Stomach (tissue), 4 donors: ENCODE results near the gene CDK2AP2.

Source experiments
- EP300 ChIP-seq: sonication (generic); formaldehyde crosslinking; IDR thresholded peaks from one replicate; pipeline ENCODE4 v1.6.1; 2017; ENCODE audit warnings: antibody characterized with exemption
- POLR2A ChIP-seq, 4 donors: fragments of 450-650 bp; IDR thresholded peaks; one replicate each; pipeline ENCODE4 v1.6.1; 2016; ENCODE audit warnings: antibody characterized with exemption in 4 of 4, control low read depth in 2 of 4, mild to moderate bottlenecking in 1 of 4, moderate library complexity in 1 of 4
- POLR2AphosphoS5 ChIP-seq, 3 donors: sonication (generic); formaldehyde crosslinking; IDR thresholded peaks; one replicate each; pipeline ENCODE4 v1.6.1; 2016; ENCODE audit warnings: antibody characterized with exemption in 3 of 3
- TF ChIP-seq, protein P1 (sequence below), 7 experiments: fragments of 450-650 bp in 4 of 7; fragments of 200-600 bp in 3 of 7; sonication (generic) in 3 of 7; IDR thresholded peaks; one replicate each; pipeline ENCODE4 v1.5.1; 2016 to 2019; ENCODE audit warnings: antibody characterized with exemption in 7 of 7, control low read depth in 2 of 7, mild to moderate bottlenecking in 1 of 7

DNA sequence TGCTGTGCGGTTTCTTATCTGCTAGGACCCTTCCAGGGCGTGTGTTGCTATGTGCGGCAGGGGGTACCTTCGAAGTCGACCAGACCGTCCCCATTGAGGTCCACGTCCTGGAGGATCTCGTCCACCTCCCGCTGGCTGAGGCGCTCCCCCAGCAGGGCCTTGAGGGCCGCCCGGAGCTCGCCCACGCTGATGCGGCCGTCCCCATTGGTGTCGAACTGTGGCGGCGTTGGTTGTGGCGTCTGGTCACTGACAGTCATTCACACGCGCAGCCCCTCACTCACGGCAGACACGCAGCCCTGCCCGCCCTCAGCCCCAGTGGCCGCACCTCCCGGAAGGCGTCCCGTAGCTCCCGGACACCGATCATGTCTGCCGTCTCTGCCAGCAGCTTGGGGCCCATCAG, 11.8 kb upstream of the CDK2AP2 start:
- TF ChIP-seq POLR2AphosphoS5 (IDR thresholded peaks at IDR 0.05) (no peak), POLR2A (IDR thresholded peaks at IDR 0.05) (no peak), EP300 (no peak)
- TF ChIP-seq, protein P1, sequence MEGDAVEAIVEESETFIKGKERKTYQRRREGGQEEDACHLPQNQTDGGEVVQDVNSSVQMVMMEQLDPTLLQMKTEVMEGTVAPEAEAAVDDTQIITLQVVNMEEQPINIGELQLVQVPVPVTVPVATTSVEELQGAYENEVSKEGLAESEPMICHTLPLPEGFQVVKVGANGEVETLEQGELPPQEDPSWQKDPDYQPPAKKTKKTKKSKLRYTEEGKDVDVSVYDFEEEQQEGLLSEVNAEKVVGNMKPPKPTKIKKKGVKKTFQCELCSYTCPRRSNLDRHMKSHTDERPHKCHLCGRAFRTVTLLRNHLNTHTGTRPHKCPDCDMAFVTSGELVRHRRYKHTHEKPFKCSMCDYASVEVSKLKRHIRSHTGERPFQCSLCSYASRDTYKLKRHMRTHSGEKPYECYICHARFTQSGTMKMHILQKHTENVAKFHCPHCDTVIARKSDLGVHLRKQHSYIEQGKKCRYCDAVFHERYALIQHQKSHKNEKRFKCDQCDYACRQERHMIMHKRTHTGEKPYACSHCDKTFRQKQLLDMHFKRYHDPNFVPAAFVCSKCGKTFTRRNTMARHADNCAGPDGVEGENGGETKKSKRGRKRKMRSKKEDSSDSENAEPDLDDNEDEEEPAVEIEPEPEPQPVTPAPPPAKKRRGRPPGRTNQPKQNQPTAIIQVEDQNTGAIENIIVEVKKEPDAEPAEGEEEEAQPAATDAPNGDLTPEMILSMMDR (IDR thresholded peaks at IDR 0.05): no peak
